NCI-H2107 (cell line): ENCODE measurements around the gene ALX4.

Source experiments
- DNase-seq: peaks from one replicate; lab custom pipeline; 2025; lab: John Stamatoyannopoulos, UW

ALX4 gene

GRCh38 chr11:44315947-44316658 is 6.2 kb upstream of the ALX4 start:
- DNase-seq, result no peak

GRCh38 chr11:44314733-44315132 is 4.8 kb upstream of the ALX4 start:
- DNase-seq, result no peak

GRCh38 chr11:44313761-44314489 is 4.0 kb upstream of the ALX4 start:
- no peak for DNase-seq

- no peak for DNase-seq
Observed at GRCh38 chr11:44312876-44313275, 2.9 kb upstream of the ALX4 start.

GRCh38 chr11:44311339-44312261 is 1.7 kb upstream of the ALX4 start:
- no peak for DNase-seq

- no peak for DNase-seq
Observed at GRCh38 chr11:44310463-44311272, 729 bp upstream of the ALX4 start.

- no peak for DNase-seq
Observed at GRCh38 chr11:44310206-44310462, 195 bp upstream of the ALX4 start.

GRCh38 chr11:44308923-44309477 is 939 bp downstream of the ALX4 start:
- DNase-seq, result no peak

- no peak for DNase-seq
Observed at GRCh38 chr11:44308256-44308922, 1.6 kb downstream of the ALX4 start.

- DNase-seq, result no peak
Observed at GRCh38 chr11:44307340-44308099, 2.4 kb downstream of the ALX4 start.

GRCh38 chr11:44306918-44307244 is 3.1 kb downstream of the ALX4 start:
- DNase-seq, result no peak

GRCh38 chr11:44306052-44306917 is 3.7 kb downstream of the ALX4 start:
- DNase-seq, result no peak

GRCh38 chr11:44305470-44306051 is 4.4 kb downstream of the ALX4 start:
- DNase-seq, result no peak

- no peak for DNase-seq
Observed at GRCh38 chr11:44305026-44305469, 4.9 kb downstream of the ALX4 start.

GRCh38 chr11:44304091-44305025 is 5.6 kb downstream of the ALX4 start:
- DNase-seq, result no peak

- no peak for DNase-seq
Observed at GRCh38 chr11:44303401-44303938, 6.5 kb downstream of the ALX4 start.

GRCh38 chr11:44301564-44302271 is 8.2 kb downstream of the ALX4 start:
- no peak for DNase-seq
